ENCODE measurements around the gene RAB23. TPM values are rescaled to one million over a fixed set of nuclear protein-coding genes. Genes with fewer than 3 reads are reported as not detected.

RAB23 gene
- total RNA-seq, 1 donor from 2014 or later = 8.1 TPM

GRCh38 chr6:57252137-57252536, 30.0 kb upstream of the RAB23 start:
- Mint-ChIP-seq H3K36me3 (ENCODE audit: low read depth, unreplicated experiment) (no peaks in the 10 kb centered on the region), H3K27ac (ENCODE audit: unreplicated experiment) (no peak overlapping the region), H3K9me3 (ENCODE audit: unreplicated experiment) (no peaks in the 10 kb centered on the region), H3K27me3 (ENCODE audit: unreplicated experiment) (no peaks in the 10 kb centered on the region), H3K4me1 (ENCODE audit: unreplicated experiment) (no peaks in the 10 kb centered on the region), H3K4me3 (ENCODE audit: unreplicated experiment) (no peak overlapping the region)
- no peak for DNase-seq (ENCODE audit: low spot score)
- no peak for TF ChIP-seq CTCF (IDR thresholded peaks at IDR 0.05; ENCODE audit: unreplicated experiment)

- Mint-ChIP-seq H3K4me1 (ENCODE audit: unreplicated experiment) (no peaks in the 10 kb centered on the region), H3K36me3 (ENCODE audit: low read depth, unreplicated experiment) (no peaks in the 10 kb centered on the region), H3K9me3 (ENCODE audit: unreplicated experiment) (no peaks in the 10 kb centered on the region), H3K27me3 (ENCODE audit: unreplicated experiment) (no peaks in the 10 kb centered on the region), H3K27ac (ENCODE audit: unreplicated experiment) (no peak overlapping the region), H3K4me3 (ENCODE audit: unreplicated experiment) (no peak overlapping the region)
- DNase-seq (ENCODE audit: low spot score) = no peak
- TF ChIP-seq CTCF (IDR thresholded peaks at IDR 0.05; ENCODE audit: unreplicated experiment) = no peak
These were observed 28.2 kb upstream of the RAB23 start for GRCh38 chr6:57250348-57250747.

GRCh38 chr6:57248311-57248895, 26.3 kb upstream of the RAB23 start:
- Mint-ChIP-seq H3K36me3 (ENCODE audit: low read depth, unreplicated experiment) (no peaks in the 10 kb centered on the region), H3K9me3 (ENCODE audit: unreplicated experiment) (no peaks in the 10 kb centered on the region), H3K27ac (ENCODE audit: unreplicated experiment) (no peak overlapping the region), H3K27me3 (ENCODE audit: unreplicated experiment) (no peaks in the 10 kb centered on the region), H3K4me1 (ENCODE audit: unreplicated experiment) (no peaks in the 10 kb centered on the region), H3K4me3 (ENCODE audit: unreplicated experiment) (no peak overlapping the region)
- TF ChIP-seq CTCF (IDR thresholded peaks at IDR 0.05; ENCODE audit: unreplicated experiment) = no peak
- no peak for DNase-seq (ENCODE audit: low spot score)

GRCh38 chr6:57247603-57248002, 25.5 kb upstream of the RAB23 start:
- H3K9me3 Mint-ChIP-seq (ENCODE audit: unreplicated experiment) = no peaks in the 10 kb centered on the region
- no peak for DNase-seq (ENCODE audit: low spot score)
- no peak overlapping the region for H3K4me3 Mint-ChIP-seq (ENCODE audit: unreplicated experiment)
- H3K27me3 Mint-ChIP-seq (ENCODE audit: unreplicated experiment) = no peaks in the 10 kb centered on the region
- no peak for TF ChIP-seq CTCF (IDR thresholded peaks at IDR 0.05; ENCODE audit: unreplicated experiment)
- no peaks in the 10 kb centered on the region for H3K36me3 Mint-ChIP-seq (ENCODE audit: low read depth, unreplicated experiment)
- H3K27ac Mint-ChIP-seq (ENCODE audit: unreplicated experiment) = no peak overlapping the region
- H3K4me1 Mint-ChIP-seq (ENCODE audit: unreplicated experiment) = no peaks in the 10 kb centered on the region

GRCh38 chr6:57246307-57246706, 24.2 kb upstream of the RAB23 start:
- no peak for DNase-seq (ENCODE audit: low spot score)
- Mint-ChIP-seq H3K4me1 (ENCODE audit: unreplicated experiment) (no peaks in the 10 kb centered on the region), H3K4me3 (ENCODE audit: unreplicated experiment) (no peak overlapping the region), H3K27me3 (ENCODE audit: unreplicated experiment) (no peaks in the 10 kb centered on the region), H3K9me3 (ENCODE audit: unreplicated experiment) (no peaks in the 10 kb centered on the region), H3K36me3 (ENCODE audit: low read depth, unreplicated experiment) (no peaks in the 10 kb centered on the region), H3K27ac (ENCODE audit: unreplicated experiment) (no peak overlapping the region)
- TF ChIP-seq CTCF (IDR thresholded peaks at IDR 0.05; ENCODE audit: unreplicated experiment) = no peak
